Activated CD8-positive, alpha-beta memory T cell treated with anti-CD3 and anti-CD28 coated beads for 36 hours (primary cell): ENCODE results near the gene CTNNBL1. TPM values are rescaled to one million over a fixed set of nuclear protein-coding genes. Genes with fewer than 3 reads are reported as not detected.

Source experiments
- CTCF ChIA-PET: fragments of 350-600 bp; sonication (Branson Sonifier 250); formaldehyde crosslinking; loops from one replicate; lab custom pipeline; 2021; ENCODE audit warnings: antibody characterized with exemption; lab: Charles Lee
- POLR2A ChIA-PET: fragments of 350-600 bp; sonication (Branson Sonifier 250); formaldehyde crosslinking; loops from one replicate; lab custom pipeline; 2021; ENCODE audit warnings: antibody characterized with exemption; lab: Charles Lee
- total RNA-seq, 2 experiments: library from RNA; stranded (reverse); gene quantifications; one replicate each; pipeline ENCODE4 v1.2.3, GENCODE V29; 2021

The CTNNBL1 gene
- total RNA-seq, 2 experiments from 2014 or later = 97.6 to 97.8 TPM

- POLR2A ChIA-PET = no interaction called here
- CTCF ChIA-PET = interaction anchor here (0.6 kb wide), 1 partner anchor 492 kb away, joined by 4 read pairs; no protein-coding TSS in a partner anchor
These were observed 65.3 kb downstream of the CTNNBL1 start for GRCh38 chr20:37759052-37759553.

GRCh38 chr20:37759761-37760209, 66.0 kb downstream of the CTNNBL1 start:
- POLR2A ChIA-PET = no interaction called here
- CTCF ChIA-PET = no interaction called here

GRCh38 chr20:37760322-37760721, 66.5 kb downstream of the CTNNBL1 start:
- ChIA-PET POLR2A (no interaction called here), CTCF (no interaction called here)

GRCh38 chr20:37762716-37763485, 69.1 kb downstream of the CTNNBL1 start:
- ChIA-PET CTCF (no interaction called here), POLR2A (no interaction called here)

- ChIA-PET CTCF (no interaction called here), POLR2A (interaction anchor here (1.0 kb wide), 1 partner anchor 70 kb away, joined by 3 read pairs; the partner anchor contains the start of gene CTNNBL1)
These were observed 70.6 kb downstream of the CTNNBL1 start for GRCh38 chr20:37764333-37764935.

GRCh38 chr20:37770908-37771307, 77.1 kb downstream of the CTNNBL1 start:
- CTCF ChIA-PET = no interaction called here
- POLR2A ChIA-PET = no interaction called here

- POLR2A ChIA-PET = no interaction called here
- CTCF ChIA-PET = no interaction called here
These were observed 79.5 kb downstream of the CTNNBL1 start for GRCh38 chr20:37773291-37773826.

- POLR2A ChIA-PET = no interaction called here
- CTCF ChIA-PET = no interaction called here
These were observed 80.3 kb downstream of the CTNNBL1 start for GRCh38 chr20:37774156-37774555.

GRCh38 chr20:37775200-37775599, 81.4 kb downstream of the CTNNBL1 start:
- CTCF ChIA-PET = no interaction called here
- POLR2A ChIA-PET = no interaction called here

GRCh38 chr20:37776049-37776448, 82.2 kb downstream of the CTNNBL1 start:
- POLR2A ChIA-PET = no interaction called here
- CTCF ChIA-PET = no interaction called here

GRCh38 chr20:37776526-37776925, 82.7 kb downstream of the CTNNBL1 start:
- POLR2A ChIA-PET = no interaction called here

GRCh38 chr20:37777012-37777950, 83.5 kb downstream of the CTNNBL1 start:
- ChIA-PET POLR2A (no interaction called here), CTCF (no interaction called here)

More at GRCh38 chr20:37776526-37776925, 82.7 kb downstream of the CTNNBL1 start:
- CTCF ChIA-PET = no interaction called here

- CTCF ChIA-PET = no interaction called here
- POLR2A ChIA-PET = no interaction called here
These were observed 84.3 kb downstream of the CTNNBL1 start for GRCh38 chr20:37777988-37778659.

GRCh38 chr20:37781626-37782025, 87.8 kb downstream of the CTNNBL1 start:
- ChIA-PET POLR2A (no interaction called here), CTCF (interaction anchor here (0.8 kb wide), 1 partner anchor 22 kb away, joined by 3 read pairs; no protein-coding TSS in a partner anchor)

- POLR2A ChIA-PET = no interaction called here
- CTCF ChIA-PET = interaction anchor here (0.8 kb wide), 1 partner anchor 9 kb away, joined by 3 read pairs; no protein-coding TSS in a partner anchor
These were observed 92.2 kb downstream of the CTNNBL1 start for GRCh38 chr20:37786043-37786442.

- ChIA-PET CTCF (interaction anchor here (0.9 kb wide), 1 partner anchor 29 kb away, joined by 3 read pairs; no protein-coding TSS in a partner anchor), POLR2A (no interaction called here)
These were observed 95.6 kb downstream of the CTNNBL1 start for GRCh38 chr20:37789408-37789807.

GRCh38 chr20:37790900-37791299, 97.1 kb downstream of the CTNNBL1 start:
- POLR2A ChIA-PET = no interaction called here
- CTCF ChIA-PET = no interaction called here

GRCh38 chr20:37796121-37796520, 102.3 kb downstream of the CTNNBL1 start:
- ChIA-PET POLR2A (no interaction called here), CTCF (no interaction called here)

- POLR2A ChIA-PET = no interaction called here
- CTCF ChIA-PET = no interaction called here
These were observed 102.9 kb downstream of the CTNNBL1 start for GRCh38 chr20:37796733-37797132.
